ENCODE measurements around the gene BTBD3.

DNA sequence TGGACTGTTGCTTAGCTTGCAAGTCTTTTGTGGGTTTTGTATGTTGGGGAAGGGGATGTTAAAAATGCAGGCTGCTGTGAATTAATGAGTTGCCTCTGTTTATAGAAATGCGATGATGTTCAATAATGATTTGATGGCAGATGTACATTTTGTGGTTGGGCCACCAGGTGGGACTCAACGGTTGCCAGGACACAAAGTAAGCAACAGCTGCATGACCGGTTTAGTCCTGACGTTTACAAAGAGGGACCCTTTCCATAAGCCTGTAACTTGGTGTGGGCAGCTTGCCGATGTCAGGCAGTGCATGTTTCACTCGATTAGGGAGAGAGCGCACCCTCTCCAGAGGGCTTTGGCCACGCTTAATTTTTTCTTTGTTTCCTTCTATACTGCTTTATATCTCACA is 1.3 kb downstream of the BTBD3 start:
- no peak for TF ChIP-seq POLR2A (IDR thresholded peaks at IDR 0.05)
- no peak for TF ChIP-seq POLR2AphosphoS5 (IDR thresholded peaks at IDR 0.05)
- TF ChIP-seq, protein P1, sequence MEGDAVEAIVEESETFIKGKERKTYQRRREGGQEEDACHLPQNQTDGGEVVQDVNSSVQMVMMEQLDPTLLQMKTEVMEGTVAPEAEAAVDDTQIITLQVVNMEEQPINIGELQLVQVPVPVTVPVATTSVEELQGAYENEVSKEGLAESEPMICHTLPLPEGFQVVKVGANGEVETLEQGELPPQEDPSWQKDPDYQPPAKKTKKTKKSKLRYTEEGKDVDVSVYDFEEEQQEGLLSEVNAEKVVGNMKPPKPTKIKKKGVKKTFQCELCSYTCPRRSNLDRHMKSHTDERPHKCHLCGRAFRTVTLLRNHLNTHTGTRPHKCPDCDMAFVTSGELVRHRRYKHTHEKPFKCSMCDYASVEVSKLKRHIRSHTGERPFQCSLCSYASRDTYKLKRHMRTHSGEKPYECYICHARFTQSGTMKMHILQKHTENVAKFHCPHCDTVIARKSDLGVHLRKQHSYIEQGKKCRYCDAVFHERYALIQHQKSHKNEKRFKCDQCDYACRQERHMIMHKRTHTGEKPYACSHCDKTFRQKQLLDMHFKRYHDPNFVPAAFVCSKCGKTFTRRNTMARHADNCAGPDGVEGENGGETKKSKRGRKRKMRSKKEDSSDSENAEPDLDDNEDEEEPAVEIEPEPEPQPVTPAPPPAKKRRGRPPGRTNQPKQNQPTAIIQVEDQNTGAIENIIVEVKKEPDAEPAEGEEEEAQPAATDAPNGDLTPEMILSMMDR (IDR thresholded peaks at IDR 0.05) = no peak
